PC-9 (cell line): ENCODE measurements around the gene DMPK.

Experiments used
- CTCF ChIP-seq: fragments of 200-600 bp; sonication (generic); conservative IDR thresholded peaks from 2 replicates; pipeline ENCODE4 v1.6.1; 2017; ENCODE audit warnings: mixed run types, antibody characterized with exemption, mild to moderate bottlenecking, moderate library complexity
- EZH2 ChIP-seq: fragments of 200-600 bp; sonication (generic); IDR thresholded peaks from 2 replicates; pipeline ENCODE4 v1.8.0; 2017; ENCODE audit warnings: antibody characterized with exemption, low read depth

- no peak for TF ChIP-seq CTCF
- no peak for TF ChIP-seq EZH2
Observed at GRCh38 chr19:45828945-45829344, 46.7 kb upstream of the DMPK start.
